DOHH2 (cell line): ENCODE measurements around the gene CDNF.

Experiments used
- CTCF ChIP-seq: fragments of 200-600 bp; sonication (generic); IDR thresholded peaks from one replicate; pipeline ENCODE4 v1.5.1; 2014; ENCODE audit warnings: antibody characterized with exemption, mild to moderate bottlenecking, low read depth, low read length; ENCODE audit not compliant: poor library complexity, severe bottlenecking
- EZH2phosphoT487 ChIP-seq: fragments of 200-600 bp; sonication (generic); IDR thresholded peaks from 2 replicates; pipeline ENCODE4 v1.6.1; 2017; ENCODE audit warnings: borderline replicate concordance, mild to moderate bottlenecking, antibody characterized with exemption, low read length, moderate library complexity, mixed read lengths

- TF ChIP-seq CTCF: no peak
- TF ChIP-seq EZH2phosphoT487: no peak
Measured at GRCh38 chr10:14772399-14772798, 65.4 kb downstream of the CDNF start.
